Measurements from ENCODE around the gene BCL2L12. TPM values are rescaled to one million over a fixed set of nuclear protein-coding genes. Genes with fewer than 3 reads are reported as not detected.

BCL2L12 gene
- total and polyA plus RNA-seq, 5 donors = 8.6 to 15.1 (median 13.6) TPM

DNA sequence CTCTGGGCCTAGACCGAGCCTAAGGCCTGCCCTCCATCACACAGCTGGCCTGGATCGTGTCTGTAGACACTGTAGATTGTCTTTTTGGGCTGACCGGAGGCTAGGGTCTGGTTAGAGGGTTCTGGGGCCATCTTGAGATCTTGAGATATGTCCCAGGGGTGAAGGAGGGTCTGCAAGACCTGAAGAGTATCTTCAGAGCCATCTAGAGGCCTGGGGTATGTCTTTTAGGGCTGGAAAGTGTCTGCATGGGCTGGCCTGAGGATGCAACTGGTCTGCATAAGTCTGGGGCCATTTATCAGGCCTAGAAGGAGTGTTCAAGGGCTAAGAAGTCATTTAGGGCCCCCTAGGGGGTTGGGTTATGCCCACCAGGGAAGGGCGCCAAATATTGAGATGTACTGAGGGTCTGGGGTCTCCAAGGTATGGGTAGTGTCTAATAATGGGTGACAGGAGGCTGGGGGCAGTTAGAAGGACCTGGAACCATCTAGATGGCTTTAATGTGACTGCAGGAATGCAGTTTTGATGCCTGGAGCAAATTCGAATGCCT, 23.2 kb upstream of the BCL2L12 start:
- peak overlapping the region; percentile 96 for H3K4me3 ChIP-seq (ENCODE audit: low read length)
- H3K27ac ChIP-seq (ENCODE audit: low read length) = peak overlapping the region; percentile 87
- H3K4me1 ChIP-seq (ENCODE audit: control insufficient read depth, insufficient read depth, low read length) = no peaks in the 10 kb centered on the region
- no peak for DNase-seq
- no peak for ATAC-seq
- 8% methylated on average over 5 of the region's 5 CpGs for WGBS
- intact Hi-C loops (cut with DNase I) = no loop called here
- H3K27me3 ChIP-seq (ENCODE audit: control insufficient read depth, insufficient read depth) = no peaks in the 10 kb centered on the region
- no peaks in the 10 kb centered on the region for H3K9me3 ChIP-seq (ENCODE audit: control insufficient read depth, low read length)

DNA sequence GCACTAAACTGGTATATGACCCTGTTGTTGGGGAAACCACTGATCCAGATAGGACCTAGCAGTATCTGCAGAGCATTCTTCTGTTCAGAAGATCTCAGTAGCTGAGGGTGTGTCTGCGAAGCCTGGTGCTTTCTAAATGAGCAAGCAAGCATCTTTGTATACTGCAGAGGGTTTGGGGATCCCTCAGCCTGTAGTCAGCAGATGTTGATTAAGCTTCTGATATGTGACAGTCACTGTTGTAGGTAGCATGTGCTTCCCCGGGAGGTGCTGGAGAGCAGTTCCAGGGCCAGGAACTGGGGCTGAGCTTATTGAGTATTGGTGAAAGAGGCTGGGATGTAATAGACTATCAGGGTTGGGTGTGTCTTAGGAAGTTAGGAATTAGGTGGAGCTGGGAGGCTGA, 22.3 kb upstream of the BCL2L12 start:
- no peak overlapping the region for H3K4me3 ChIP-seq (ENCODE audit: low read length)

DNA sequence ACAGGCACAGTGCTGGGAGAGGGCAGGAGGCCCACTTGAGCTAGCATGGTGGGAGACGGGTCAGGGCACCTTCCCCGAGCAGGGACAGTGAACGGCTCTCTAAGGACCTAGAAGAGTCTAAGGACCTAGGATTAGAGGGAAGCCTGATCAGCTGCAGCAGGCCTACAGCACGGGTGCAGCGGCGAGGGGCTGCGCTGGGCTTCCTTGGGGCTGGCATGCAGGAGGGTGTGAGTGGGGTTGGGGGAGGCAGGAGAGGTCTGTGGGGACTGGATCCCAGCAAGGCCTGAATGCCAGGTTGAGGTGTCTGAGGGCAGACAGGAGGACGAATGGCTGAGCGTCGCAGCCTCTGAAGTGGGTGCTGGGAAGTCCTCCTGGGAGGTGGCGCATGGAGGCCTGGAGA, 20.1 kb upstream of the BCL2L12 start:
- ATAC-seq = no peak
- intact Hi-C loops (cut with DNase I) = no loop called here
- Histone ChIP-seq H3K27me3 (ENCODE audit: control insufficient read depth, insufficient read depth) (no peaks in the 10 kb centered on the region), H3K9me3 (ENCODE audit: control insufficient read depth, low read length) (no peaks in the 10 kb centered on the region), H3K27ac (ENCODE audit: low read length) (no peak overlapping the region), H3K4me3 (ENCODE audit: low read length) (no peak overlapping the region), H3K4me1 (ENCODE audit: control insufficient read depth, insufficient read depth, low read length) (no peaks in the 10 kb centered on the region)
- 86% methylated on average over 11 of the region's 11 CpGs for WGBS
- no peak for DNase-seq

More for the DNA sequence above, 22.3 kb upstream of the BCL2L12 start:
- Histone ChIP-seq H3K27ac (ENCODE audit: low read length) (no peak overlapping the region), H3K27me3 (ENCODE audit: control insufficient read depth, insufficient read depth) (no peaks in the 10 kb centered on the region), H3K9me3 (ENCODE audit: control insufficient read depth, low read length) (no peaks in the 10 kb centered on the region), H3K4me1 (ENCODE audit: control insufficient read depth, insufficient read depth, low read length) (no peaks in the 10 kb centered on the region)
- 71% methylated on average over 2 of the region's 2 CpGs for WGBS
- ATAC-seq (no peak), DNase-seq (no peak)
- intact Hi-C loops (cut with DNase I) = no loop called here

DNA sequence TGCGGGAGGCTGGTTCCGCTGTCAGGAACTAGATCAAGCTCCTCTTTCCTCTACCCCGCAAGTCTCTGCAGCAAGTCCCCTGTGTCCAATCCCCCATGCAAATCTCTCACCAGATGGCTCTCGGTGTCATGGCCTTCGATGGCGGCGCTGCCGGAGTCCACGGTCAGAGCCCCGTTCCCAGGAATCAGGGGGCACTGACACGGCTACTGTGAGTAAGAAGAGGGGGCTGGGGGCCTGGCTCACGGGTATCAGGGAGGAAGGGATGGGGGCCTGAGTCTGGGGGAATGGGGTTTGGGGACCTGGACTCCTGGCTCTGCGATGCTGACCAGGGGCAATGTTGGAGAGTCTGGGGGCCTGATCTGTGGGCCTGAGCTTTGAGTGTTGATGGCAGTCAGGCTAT, 19.7 kb upstream of the BCL2L12 start:
- 91% methylated on average over 13 of the region's 13 CpGs for WGBS
- Histone ChIP-seq H3K27ac (ENCODE audit: low read length) (no peak overlapping the region), H3K27me3 (ENCODE audit: control insufficient read depth, insufficient read depth) (no peaks in the 10 kb centered on the region), H3K4me3 (ENCODE audit: low read length) (no peak overlapping the region), H3K4me1 (ENCODE audit: control insufficient read depth, insufficient read depth, low read length) (no peaks in the 10 kb centered on the region), H3K9me3 (ENCODE audit: control insufficient read depth, low read length) (no peaks in the 10 kb centered on the region)
- DNase-seq (no peak), ATAC-seq (no peak)
- intact Hi-C loops (cut with DNase I) = no loop called here

DNA sequence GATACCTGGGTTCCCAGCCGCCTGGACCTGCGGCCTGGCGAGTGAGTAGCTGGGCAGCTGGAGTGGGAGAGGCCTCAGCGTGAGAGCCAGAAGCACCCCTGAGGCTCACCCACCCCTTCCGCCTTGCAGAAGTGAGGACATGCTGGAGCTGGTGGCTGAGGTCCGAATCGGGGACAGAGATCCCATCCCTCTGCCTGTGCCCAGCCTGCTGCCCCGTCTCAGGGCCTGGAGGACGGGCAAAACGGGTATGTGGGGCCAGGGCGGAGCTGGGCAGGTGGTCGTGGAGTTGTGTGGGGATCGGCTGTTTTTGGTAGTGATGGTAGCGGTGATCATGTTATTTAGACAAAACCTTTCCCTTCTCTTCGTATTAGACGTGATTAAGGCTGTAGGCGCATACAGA, 19.1 kb upstream of the BCL2L12 start:
- H3K9me3 ChIP-seq (ENCODE audit: control insufficient read depth, low read length) = no peaks in the 10 kb centered on the region
- DNase-seq (peak in 1 of 3 donors; percentile 25), ATAC-seq (no peak)
- H3K27me3 ChIP-seq (ENCODE audit: control insufficient read depth, insufficient read depth) = no peaks in the 10 kb centered on the region
- H3K4me1 ChIP-seq (ENCODE audit: control insufficient read depth, insufficient read depth, low read length) = no peaks in the 10 kb centered on the region
- WGBS = 92% methylated on average over 17 of the region's 17 CpGs
- intact Hi-C loops (cut with DNase I) = no loop called here
- no peak overlapping the region for H3K4me3 ChIP-seq (ENCODE audit: low read length)
- H3K27ac ChIP-seq (ENCODE audit: low read length) = no peak overlapping the region

DNA sequence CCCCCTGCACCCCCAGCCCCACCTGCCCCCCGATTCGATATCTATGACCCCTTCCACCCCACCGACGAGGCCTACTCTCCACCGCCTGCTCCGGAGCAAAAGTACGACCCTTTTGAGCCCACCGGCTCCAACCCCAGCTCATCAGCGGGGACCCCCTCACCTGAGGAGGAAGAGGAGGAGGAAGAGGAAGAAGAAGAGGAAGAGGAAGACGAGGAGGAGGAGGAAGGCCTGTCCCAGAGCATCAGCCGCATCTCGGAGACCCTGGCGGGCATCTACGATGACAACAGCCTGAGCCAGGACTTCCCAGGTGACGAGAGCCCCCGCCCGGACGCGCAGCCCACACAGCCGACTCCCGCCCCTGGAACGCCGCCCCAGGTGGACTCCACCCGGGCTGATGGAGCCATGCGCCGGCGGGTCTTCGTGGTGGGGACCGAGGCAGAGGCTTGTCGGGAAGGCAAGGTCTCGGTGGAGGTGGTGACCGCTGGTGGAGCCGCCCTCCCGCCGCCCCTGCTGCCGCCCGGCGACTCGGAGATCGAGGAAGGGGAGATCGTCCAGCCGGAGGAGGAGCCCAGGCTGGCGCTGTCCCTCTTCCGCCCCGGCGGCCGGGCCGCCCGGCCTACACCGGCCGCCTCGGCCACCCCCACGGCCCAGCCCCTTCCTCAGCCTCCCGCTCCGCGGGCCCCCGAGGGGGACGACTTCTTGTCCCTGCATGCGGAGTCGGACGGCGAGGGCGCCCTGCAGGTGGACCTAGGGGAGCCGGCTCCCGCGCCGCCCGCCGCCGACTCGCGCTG, 14.5 kb upstream of the BCL2L12 start:
- ATAC-seq = no peak

DNA sequence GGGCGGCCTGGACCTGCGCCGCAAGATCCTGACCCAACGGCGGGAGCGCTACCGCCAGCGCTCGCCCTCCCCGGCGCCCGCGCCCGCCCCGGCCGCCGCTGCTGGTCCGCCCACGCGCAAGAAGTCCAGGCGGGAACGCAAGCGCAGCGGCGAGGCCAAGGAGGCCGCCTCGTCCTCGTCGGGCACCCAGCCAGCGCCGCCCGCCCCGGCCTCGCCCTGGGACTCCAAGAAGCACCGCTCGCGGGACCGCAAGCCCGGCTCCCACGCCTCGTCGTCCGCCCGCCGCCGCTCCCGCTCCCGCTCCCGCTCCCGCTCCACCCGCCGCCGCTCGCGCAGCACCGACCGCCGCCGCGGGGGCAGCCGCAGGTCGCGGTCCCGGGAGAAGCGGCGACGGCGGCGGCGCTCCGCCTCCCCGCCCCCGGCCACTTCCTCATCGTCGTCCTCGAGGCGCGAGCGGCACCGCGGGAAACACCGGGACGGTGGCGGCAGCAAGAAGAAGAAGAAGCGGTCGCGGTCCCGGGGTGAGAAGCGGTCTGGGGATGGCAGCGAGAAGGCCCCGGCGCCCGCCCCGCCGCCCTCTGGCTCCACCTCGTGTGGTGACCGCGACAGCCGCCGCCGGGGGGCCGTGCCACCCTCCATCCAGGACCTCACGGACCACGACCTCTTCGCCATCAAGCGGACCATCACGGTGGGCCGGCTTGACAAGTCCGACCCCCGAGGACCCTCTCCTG, 13.7 kb upstream of the BCL2L12 start:
- H3K4me3 ChIP-seq (ENCODE audit: low read length) = no peak overlapping the region
- H3K27me3 ChIP-seq (ENCODE audit: control insufficient read depth, insufficient read depth) = no peaks in the 10 kb centered on the region
- ATAC-seq (no peak), DNase-seq (no peak)
- H3K27ac ChIP-seq (ENCODE audit: low read length) = no peak overlapping the region
- H3K9me3 ChIP-seq (ENCODE audit: control insufficient read depth, low read length) = no peaks in the 10 kb centered on the region
- intact Hi-C loops (cut with DNase I) = no loop called here
- no peaks in the 10 kb centered on the region for H3K4me1 ChIP-seq (ENCODE audit: control insufficient read depth, insufficient read depth, low read length)
- WGBS = 97% methylated on average over 110 of the region's 110 CpGs

More for the DNA sequence above, 14.5 kb upstream of the BCL2L12 start:
- no peak for DNase-seq
- Histone ChIP-seq H3K27ac (ENCODE audit: low read length) (no peak overlapping the region), H3K27me3 (ENCODE audit: control insufficient read depth, insufficient read depth) (no peaks in the 10 kb centered on the region), H3K4me3 (ENCODE audit: low read length) (no peak overlapping the region), H3K4me1 (ENCODE audit: control insufficient read depth, insufficient read depth, low read length) (no peaks in the 10 kb centered on the region), H3K9me3 (ENCODE audit: control insufficient read depth, low read length) (no peaks in the 10 kb centered on the region)
- WGBS = 95% methylated on average over 72 of the region's 72 CpGs
- intact Hi-C loops (cut with DNase I) = no loop called here

DNA sequence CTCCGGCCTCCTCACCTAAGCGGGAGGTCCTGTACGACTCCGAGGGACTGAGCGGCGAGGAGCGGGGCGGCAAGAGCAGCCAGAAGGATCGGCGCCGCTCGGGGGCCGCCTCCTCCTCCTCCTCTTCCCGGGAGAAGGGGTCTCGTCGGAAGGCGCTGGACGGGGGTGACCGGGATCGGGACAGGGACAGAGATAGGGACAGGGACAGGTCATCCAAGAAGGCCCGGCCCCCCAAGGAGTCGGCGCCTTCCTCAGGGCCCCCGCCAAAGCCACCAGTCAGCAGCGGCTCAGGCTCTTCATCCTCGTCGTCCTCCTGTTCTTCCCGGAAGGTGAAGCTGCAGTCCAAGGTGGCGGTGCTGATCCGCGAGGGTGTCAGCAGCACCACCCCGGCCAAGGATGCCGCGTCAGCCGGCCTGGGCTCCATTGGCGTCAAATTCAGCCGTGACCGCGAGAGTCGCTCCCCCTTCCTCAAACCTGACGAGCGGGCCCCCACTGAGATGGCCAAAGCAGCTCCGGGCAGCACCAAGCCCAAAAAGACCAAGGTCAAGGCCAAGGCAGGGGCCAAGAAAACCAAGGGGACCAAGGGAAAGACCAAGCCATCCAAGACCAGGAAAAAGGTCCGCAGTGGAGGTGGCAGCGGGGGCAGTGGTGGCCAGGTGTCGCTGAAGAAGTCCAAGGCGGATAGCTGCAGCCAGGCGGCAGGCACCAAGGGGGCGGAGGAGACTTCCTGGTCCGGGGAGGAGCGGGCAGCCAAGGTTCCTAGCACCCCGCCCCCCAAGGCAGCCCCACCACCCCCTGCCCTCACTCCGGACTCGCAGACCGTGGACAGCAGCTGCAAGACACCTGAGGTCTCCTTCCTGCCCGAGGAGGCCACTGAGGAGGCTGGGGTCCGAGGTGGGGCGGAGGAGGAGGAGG, 12.9 kb upstream of the BCL2L12 start:
- no peaks in the 10 kb centered on the region for H3K9me3 ChIP-seq (ENCODE audit: control insufficient read depth, low read length)
- no peaks in the 10 kb centered on the region for H3K27me3 ChIP-seq (ENCODE audit: control insufficient read depth, insufficient read depth)
- no peak overlapping the region for H3K27ac ChIP-seq (ENCODE audit: low read length)
- intact Hi-C loops (cut with DNase I) = no loop called here
- DNase-seq = no peak
- H3K4me1 ChIP-seq (ENCODE audit: control insufficient read depth, insufficient read depth, low read length) = no peaks in the 10 kb centered on the region
- WGBS = 93% methylated on average over 58 of the region's 58 CpGs
- no peak overlapping the region for H3K4me3 ChIP-seq (ENCODE audit: low read length)
- ATAC-seq = no peak

DNA sequence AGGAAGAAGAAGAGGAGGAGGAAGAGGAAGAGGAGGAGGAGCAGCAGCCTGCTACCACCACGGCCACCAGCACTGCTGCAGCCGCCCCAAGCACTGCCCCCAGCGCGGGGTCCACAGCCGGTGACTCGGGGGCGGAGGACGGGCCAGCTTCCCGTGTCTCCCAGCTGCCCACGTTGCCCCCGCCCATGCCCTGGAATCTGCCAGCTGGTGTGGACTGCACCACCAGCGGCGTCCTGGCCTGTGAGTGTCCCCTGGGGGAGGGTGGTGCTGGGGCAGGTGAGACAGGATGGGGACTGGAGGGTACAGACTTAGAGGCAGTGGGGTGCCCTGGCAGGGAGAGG, 12.3 kb upstream of the BCL2L12 start:
- no peak overlapping the region for H3K4me3 ChIP-seq (ENCODE audit: low read length)
- H3K9me3 ChIP-seq (ENCODE audit: control insufficient read depth, low read length) = no peaks in the 10 kb centered on the region
- H3K27ac ChIP-seq (ENCODE audit: low read length) = no peak overlapping the region
- H3K27me3 ChIP-seq (ENCODE audit: control insufficient read depth, insufficient read depth) = no peaks in the 10 kb centered on the region
- H3K4me1 ChIP-seq (ENCODE audit: control insufficient read depth, insufficient read depth, low read length) = no peaks in the 10 kb centered on the region
- no peak for ATAC-seq
- DNase-seq = no peak
- WGBS = 85% methylated on average over 13 of the region's 13 CpGs
- intact Hi-C loops (cut with DNase I) = no loop called here

DNA sequence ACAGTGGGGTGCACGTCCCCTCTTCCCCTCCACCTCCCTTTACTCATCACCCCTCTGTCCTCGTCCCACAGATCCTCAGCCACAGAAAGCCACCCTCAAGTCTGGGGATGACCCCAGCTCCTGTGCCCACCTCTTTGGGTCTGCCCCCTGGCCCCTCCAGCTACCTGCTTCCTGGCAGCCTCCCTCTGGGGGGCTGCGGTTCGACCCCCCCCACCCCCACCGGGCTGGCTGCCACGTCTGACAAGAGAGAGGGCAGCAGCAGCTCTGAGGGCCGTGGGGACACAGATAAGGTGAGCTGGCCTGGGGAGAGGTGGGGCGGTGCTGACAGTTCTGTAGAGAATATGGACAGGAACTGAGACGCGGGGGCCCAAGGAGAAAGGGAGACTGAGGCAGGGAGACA, 11.2 kb upstream of the BCL2L12 start:
- no peaks in the 10 kb centered on the region for H3K9me3 ChIP-seq (ENCODE audit: control insufficient read depth, low read length)
- ATAC-seq (no peak), DNase-seq (no peak)
- WGBS = 76% methylated on average over 10 of the region's 10 CpGs
- intact Hi-C loops (cut with DNase I) = no loop called here
- no peak overlapping the region for H3K27ac ChIP-seq (ENCODE audit: low read length)
- no peak overlapping the region for H3K4me3 ChIP-seq (ENCODE audit: low read length)
- H3K27me3 ChIP-seq (ENCODE audit: control insufficient read depth, insufficient read depth) = no peaks in the 10 kb centered on the region
- no peaks in the 10 kb centered on the region for H3K4me1 ChIP-seq (ENCODE audit: control insufficient read depth, insufficient read depth, low read length)
